ENCODE measurements around the gene RAB22A.

RAB22A gene

GRCh38 chr20:58309591-58310290 lies at the start of gene RAB22A:
TSS of gene RAB22A (plus strand) at chr20:58309715. CDS start at chr20:58309977, 262 bp downstream.
- DNase-seq (ENCODE audit: low read depth), result peak; percentile 76

GRCh38 chr20:58260006-58260405 lies 49.5 kb upstream of the RAB22A start:
- DNase-seq (ENCODE audit: low read depth), result no peak

- no peak for DNase-seq (ENCODE audit: low read depth)
Measured at GRCh38 chr20:58261660-58262059, 47.9 kb upstream of the RAB22A start.

- no peak for DNase-seq (ENCODE audit: low read depth)
Measured at GRCh38 chr20:58264271-58264670, 45.2 kb upstream of the RAB22A start.

GRCh38 chr20:58267389-58268215 lies 41.9 kb upstream of the RAB22A start:
- no peak for DNase-seq (ENCODE audit: low read depth)

- no peak for DNase-seq (ENCODE audit: low read depth)
Measured at GRCh38 chr20:58268421-58268821, 41.1 kb upstream of the RAB22A start.

GRCh38 chr20:58268936-58269619 lies 40.4 kb upstream of the RAB22A start:
- DNase-seq (ENCODE audit: low read depth), result no peak

GRCh38 chr20:58271606-58272351 lies 37.7 kb upstream of the RAB22A start:
- no peak for DNase-seq (ENCODE audit: low read depth)

GRCh38 chr20:58274384-58274783 lies 35.1 kb upstream of the RAB22A start:
- DNase-seq (ENCODE audit: low read depth), result no peak

GRCh38 chr20:58277107-58277506 lies 32.4 kb upstream of the RAB22A start:
- no peak for DNase-seq (ENCODE audit: low read depth)

- DNase-seq (ENCODE audit: low read depth), result no peak
Measured at GRCh38 chr20:58277578-58278472, 31.7 kb upstream of the RAB22A start.

GRCh38 chr20:58286729-58287128 lies 22.8 kb upstream of the RAB22A start:
- no peak for DNase-seq (ENCODE audit: low read depth)

- DNase-seq (ENCODE audit: low read depth), result no peak
Measured at GRCh38 chr20:58287638-58288037, 21.9 kb upstream of the RAB22A start.

GRCh38 chr20:58289143-58289542 lies 20.4 kb upstream of the RAB22A start:
- DNase-seq (ENCODE audit: low read depth), result no peak

GRCh38 chr20:58293453-58293852 lies 16.1 kb upstream of the RAB22A start:
- DNase-seq (ENCODE audit: low read depth), result no peak

- DNase-seq (ENCODE audit: low read depth), result no peak
Measured at GRCh38 chr20:58294497-58295455, 14.7 kb upstream of the RAB22A start.

- no peak for DNase-seq (ENCODE audit: low read depth)
Measured at GRCh38 chr20:58296051-58296837, 13.3 kb upstream of the RAB22A start.

GRCh38 chr20:58297394-58297793 lies 12.1 kb upstream of the RAB22A start:
- no peak for DNase-seq (ENCODE audit: low read depth)

GRCh38 chr20:58300321-58300720 lies 9.2 kb upstream of the RAB22A start:
- DNase-seq (ENCODE audit: low read depth), result no peak

Measured in stimulated activated CD8-positive, alpha-beta memory T cell treated with anti-CD3 and anti-CD28 coated beads, Interleukin-12 subunit alpha, Interleukin-12 subunit beta, amount 100 ng/mL, for 1 hour (primary cell).